Right kidney (tissue), 1 donor: ENCODE measurements around the gene ISG15.
"Not testable (repeated sequence)": the region's sequence is repeated elsewhere in the genome, so short reads cannot be mapped to it uniquely, and the experiment has no call there.

Experiments
- DNase-seq: peaks from one replicate; pipeline ENCODE4 v3.0.0-alpha.2; 2016

The ISG15 gene

DNA sequence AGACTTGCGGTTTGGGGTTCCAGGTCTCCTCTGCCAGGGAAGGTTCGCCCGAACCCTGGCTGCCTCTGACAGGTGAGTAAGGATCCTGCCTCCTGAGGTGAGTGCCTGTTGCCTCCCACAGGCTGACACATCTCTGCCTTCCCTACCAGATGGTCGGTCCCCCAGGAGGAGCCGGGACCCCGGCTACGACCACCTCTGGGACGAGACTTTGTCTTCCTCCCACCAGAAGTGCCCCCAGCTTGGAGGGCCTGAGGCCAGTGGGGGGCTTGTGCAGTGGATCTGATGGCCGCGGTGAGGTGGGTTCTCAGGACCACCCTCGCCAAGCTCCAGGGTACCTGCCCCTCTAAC, 39.0 kb upstream of the ISG15 start:
- DNase-seq: no peak

- no peak for DNase-seq
Observed at GRCh38 chr1:974687-975328, 38.5 kb upstream of the ISG15 start.

DNA sequence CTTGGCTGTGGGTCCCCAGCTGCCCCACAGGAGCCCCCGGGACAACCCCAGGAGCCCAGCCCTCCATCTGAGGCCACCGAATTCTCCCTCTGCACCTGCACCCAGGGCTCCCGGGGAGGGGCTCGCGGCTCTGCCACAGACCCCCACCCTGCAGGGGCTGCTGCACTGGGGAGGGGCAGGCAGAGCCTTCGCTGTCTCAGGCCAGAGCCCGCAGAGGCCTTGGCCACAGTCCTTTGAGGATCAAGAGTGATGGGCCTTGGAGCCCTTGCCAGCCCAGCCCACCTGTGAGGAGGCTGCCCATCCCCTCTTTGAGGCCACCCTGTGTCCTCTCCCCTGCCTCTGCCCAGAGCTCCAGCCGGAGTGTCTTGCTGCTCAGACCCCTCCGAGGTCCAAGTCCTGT, 37.9 kb upstream of the ISG15 start:
- DNase-seq: no peak

DNA sequence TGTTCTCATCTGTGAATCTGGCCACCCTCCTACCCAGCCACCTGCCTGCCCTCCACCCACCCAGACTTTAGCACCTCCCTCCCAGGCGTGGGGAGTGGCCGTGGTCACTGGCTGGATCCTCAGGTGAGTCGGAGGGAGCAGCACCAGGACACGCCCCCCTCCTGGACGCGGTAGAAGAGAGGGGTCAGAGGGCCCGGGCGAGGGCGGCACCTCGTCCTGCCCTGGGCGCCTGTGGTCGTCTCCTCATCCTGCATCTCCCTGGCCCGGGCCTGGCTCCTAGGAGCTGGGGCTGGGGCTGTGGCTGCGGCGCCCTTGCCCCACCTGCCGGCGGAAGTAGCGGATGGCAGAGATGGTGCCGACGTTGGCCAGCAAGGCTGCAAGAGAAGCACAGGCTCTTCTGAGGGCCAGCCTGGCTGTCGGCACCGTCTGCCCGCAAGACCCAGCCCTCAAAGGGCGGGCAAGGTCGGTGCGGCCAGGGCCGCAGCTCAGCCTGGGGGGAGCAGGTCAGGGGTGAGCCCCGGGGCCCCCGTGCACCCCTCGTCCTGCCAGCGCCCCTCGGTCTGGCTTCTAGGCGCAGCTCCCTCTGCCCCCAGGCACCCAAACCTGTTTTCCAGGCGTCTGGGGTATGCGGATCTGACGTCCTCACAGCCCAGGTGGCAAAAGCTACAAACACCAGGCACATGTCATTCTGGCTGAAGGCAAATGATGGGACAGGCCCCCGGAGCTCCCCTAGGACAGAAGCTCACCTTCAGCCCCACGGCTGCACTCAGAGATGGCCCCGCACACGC, 37.2 kb upstream of the ISG15 start:
- peak; percentile 74 for DNase-seq

DNA sequence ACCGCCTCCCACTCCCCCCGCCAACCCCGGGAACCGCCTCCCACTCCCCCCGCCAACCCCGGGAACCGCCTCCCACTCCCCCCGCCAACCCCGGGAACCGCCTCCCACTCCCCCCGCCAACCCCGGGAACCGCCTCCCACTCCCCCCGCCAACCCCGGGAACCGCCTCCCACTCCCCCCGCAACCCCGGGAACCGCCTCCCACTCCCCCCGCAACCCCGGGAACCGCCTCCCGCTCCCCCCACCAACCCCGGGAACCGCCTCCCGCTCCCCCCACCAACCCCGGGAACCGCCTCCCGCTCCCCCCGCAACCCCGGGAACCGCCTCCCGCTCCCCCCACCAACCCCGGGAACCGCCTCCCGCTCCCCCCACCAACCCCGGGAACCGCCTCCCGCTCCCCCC, 36.5 kb upstream of the ISG15 start:
- not testable (repeated sequence) for DNase-seq

- no peak for DNase-seq
Observed at GRCh38 chr1:978069-978834, 35.0 kb upstream of the ISG15 start.

DNA sequence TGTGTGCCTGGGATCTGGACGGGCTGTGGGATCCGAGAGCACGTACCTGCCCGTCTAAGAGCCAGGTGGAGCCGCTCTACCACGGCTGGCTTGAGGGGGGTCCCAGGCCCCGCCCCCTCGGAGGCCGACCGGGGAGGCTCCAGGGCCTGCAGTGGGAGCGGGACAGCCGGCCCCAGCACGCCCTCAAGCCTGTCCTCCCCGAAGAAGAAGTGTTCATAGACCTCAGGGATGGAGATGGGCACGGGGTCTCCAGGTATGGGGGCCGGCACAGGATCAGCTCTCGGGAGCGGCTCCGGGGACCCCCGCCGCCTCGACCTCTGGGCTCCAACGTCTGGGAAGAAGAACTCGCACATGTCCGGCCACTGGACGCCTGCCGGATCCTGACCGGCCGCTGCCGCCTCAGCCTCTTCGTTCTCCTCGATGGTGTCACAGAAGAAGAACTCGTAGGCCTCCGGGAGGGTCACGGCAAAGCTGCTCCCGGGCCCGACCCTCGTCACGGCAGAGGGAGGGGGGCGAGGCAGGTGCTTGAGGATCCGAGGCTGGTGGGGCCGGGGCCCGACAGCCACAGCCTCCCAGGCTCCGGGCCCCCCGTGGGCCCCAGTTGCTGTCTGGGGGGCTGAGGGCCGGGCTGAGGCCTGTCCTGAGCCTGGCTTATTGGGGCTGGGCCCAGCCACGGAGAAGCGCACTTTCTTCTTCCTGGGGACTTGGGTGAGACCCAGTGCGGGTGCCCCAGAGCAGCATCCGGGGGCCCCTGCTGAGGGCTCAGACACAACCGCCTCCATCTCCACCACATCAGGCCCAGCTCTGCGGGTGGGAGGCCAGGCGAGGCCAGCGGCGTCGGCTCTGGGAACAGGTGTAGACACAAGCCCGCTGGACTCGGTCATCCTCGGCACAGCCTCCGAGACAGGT, 34.2 kb upstream of the ISG15 start:
- no peak for DNase-seq

- no peak for DNase-seq
Observed at GRCh38 chr1:979744-980072, 33.6 kb upstream of the ISG15 start.

GRCh38 chr1:980137-980571, 33.1 kb upstream of the ISG15 start:
- no peak for DNase-seq

DNA sequence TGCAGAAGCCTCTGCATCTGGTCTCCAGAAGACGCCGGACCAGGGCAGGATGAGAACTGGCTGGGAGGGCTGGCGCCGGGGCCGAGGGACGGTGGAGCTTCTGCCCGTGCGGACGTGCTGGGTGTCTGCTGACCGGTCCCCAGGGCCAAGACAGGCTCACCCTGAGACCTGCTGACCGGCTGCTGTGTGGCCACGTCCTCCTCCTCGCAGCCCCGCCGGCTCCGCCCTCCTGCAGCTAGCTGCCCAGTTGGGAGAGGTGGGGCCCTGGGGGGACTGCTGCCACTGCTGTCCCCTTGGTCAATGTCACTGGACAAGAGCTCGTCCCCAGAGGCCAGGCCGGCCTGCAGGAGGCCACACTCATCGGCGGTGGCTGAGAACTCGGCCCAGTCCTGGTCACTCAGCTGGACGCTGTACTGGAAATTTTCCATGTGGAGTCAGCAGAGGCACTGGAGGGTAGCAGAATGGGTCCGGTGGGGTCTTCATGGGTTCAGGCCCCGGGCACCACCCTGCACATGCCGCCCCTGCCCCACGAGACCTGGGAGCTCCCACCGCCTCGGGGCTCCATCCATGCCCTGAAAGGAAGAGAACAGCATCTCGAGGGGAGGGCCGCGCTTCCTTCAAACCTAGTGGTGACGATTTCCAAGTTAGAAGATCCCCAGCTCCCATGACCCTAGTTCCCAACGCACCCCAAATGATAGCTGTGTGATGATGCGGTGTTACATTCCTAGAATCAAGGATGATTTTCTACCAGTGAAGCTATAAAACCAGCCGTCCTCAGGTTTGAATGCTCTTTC, 32.5 kb upstream of the ISG15 start:
- DNase-seq: no peak

- DNase-seq: no peak
Observed at GRCh38 chr1:981491-981954, 31.8 kb upstream of the ISG15 start.

DNA sequence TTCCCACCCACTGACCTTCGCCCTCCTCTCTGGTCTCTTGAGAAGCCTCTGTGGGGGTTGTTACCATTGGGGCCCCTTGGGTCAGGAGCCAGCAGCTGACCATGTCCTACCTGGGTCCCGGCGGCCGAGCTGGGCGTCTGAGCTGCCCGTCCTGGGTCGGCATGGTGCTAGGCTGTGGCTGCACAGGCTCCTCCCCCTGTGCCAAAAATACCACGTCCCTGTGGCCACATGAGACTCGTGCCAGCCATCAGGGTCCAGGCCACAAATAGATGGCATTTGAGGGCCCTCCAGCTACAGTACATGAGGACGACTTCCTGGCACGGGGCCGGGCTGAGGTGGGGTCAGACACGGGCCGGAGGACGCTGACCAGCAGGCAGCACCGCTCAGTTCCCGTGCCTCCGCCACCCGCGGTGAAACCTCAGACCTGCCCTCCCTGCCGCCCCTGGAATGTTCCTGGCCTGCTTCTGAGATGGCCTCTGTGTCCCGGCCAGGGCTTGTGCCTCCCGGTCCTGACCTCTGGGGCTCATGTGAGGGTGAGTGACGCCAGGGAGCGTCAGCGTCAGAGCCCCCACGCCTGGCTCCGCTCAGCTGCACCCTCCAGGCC, 31.2 kb upstream of the ISG15 start, which contains the start of gene PERM1:
Gene PERM1 (minus strand): TSS at position 139 of the 604 bp plus-strand sequence. CDS start 1,064 bp downstream, outside the sequence.
- no peak for DNase-seq

GRCh38 chr1:982765-983436, 30.4 kb upstream of the ISG15 start:
- DNase-seq: no peak

DNA sequence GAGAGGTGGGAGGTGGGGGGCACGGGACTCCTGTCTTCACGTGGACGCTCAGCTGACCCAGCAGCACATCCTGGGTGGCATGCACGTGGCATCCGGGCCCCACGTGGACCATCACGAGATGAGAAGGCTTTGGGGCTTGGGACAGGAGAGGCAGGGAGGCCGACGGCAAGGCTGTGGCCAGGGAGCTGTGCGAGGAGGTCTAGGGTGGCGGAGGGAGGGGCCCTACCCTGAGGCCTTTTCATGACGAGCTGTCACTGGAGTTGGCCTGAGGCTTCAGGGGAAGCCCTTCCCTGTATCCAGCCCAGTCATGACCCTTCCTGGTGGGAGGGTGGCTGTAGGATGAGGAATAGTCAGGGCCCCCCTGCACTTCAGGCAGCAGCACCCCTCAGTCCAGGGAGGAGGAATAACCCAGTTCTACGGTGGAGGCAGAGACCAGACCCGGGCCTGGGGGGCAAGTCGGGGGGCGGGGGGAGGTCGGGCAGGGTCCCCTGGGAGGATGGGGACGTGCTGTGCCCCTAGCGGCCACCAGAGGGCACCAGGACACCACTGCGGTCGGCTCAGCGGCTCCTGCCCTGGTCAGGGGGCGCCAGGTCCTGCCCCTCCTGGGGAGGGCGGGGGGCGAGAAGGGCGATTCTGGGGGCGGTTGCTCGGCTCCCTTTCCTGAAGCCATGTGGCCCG, 29.4 kb upstream of the ISG15 start:
- no peak for DNase-seq

DNA sequence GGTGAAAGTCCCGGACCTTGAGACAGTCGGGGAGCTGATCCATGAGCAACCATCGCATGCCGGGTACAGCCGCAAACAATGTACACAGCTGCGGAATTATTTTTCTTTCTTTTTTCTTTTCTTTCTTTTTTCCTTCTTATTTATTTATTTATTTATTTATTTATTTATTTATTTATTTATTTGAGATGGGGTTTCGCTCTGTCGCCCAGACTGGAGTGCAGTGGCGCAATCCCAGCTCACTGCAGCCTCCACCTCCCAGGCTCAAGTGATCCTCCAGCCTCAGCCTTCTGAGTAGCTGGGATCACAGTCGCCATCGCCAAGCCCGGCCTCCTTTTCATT, 28.9 kb upstream of the ISG15 start:
- DNase-seq: no peak

GRCh38 chr1:985126-985525, 28.2 kb upstream of the ISG15 start:
- DNase-seq: no peak

GRCh38 chr1:988061-988460, 25.2 kb upstream of the ISG15 start:
- DNase-seq: not testable (repeated sequence)

GRCh38 chr1:991275-991674, 22.0 kb upstream of the ISG15 start:
- DNase-seq: not testable (repeated sequence)

- DNase-seq: no peak
Observed at GRCh38 chr1:991895-992294, 21.4 kb upstream of the ISG15 start.

GRCh38 chr1:992362-992761, 20.9 kb upstream of the ISG15 start:
- no peak for DNase-seq
